Ammon's horn (tissue), 1 donor: ENCODE measurements around the gene ADD3.

Experiments used
- DNase-seq: peaks from one replicate; pipeline ENCODE4 v3.0.0-alpha.2; 2016; ENCODE audit warnings: low spot score

Gene ADD3, protein sequence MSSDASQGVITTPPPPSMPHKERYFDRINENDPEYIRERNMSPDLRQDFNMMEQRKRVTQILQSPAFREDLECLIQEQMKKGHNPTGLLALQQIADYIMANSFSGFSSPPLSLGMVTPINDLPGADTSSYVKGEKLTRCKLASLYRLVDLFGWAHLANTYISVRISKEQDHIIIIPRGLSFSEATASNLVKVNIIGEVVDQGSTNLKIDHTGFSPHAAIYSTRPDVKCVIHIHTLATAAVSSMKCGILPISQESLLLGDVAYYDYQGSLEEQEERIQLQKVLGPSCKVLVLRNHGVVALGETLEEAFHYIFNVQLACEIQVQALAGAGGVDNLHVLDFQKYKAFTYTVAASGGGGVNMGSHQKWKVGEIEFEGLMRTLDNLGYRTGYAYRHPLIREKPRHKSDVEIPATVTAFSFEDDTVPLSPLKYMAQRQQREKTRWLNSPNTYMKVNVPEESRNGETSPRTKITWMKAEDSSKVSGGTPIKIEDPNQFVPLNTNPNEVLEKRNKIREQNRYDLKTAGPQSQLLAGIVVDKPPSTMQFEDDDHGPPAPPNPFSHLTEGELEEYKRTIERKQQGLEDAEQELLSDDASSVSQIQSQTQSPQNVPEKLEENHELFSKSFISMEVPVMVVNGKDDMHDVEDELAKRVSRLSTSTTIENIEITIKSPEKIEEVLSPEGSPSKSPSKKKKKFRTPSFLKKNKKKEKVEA

DNA sequence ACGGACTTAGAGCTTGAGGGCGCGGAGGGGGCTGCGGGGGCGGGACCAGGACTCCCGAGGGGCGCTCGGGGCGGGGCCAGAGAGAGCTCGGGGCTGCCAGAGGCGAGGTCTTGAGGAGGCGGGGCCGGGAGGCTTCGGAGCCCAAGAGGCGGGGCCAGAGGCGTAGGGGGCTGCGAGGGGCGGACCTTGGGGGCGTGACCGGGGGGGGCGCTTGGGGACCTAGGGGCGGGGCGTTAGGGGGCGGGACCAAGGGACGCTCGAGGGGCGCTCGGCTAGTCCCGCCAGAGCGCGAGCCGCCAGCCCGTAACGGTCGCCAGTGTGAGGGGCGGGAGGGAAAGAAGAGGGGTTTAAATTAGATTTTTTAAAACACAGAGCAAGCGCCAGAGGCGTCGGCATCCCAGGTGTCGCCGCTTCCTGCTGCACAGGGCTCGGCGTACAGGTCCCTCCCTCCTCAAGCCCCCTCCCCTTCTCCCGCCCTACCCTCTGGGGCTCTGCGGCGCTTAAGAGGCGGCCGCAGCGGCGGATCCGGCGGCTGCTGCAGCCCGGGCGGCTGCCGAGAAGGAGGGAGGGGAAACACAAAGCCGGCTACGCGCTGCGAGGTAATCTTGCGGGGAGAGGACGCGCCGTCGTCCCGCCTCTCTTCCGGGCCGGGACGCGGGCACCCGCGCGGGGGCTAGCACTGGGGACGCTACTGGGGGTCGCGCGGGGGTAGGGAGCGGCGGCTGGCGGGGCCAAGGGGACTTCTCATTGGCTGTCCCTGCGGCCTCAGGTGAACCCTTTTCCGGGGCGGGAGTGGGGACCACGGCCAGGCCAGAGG, at the start of gene ADD3:
TSS of gene ADD3 (plus strand) at position 284 of the 817 bp plus-strand sequence. CDS start 92,670 bp downstream, outside the sequence.
- peak; percentile 98 for DNase-seq

DNA sequence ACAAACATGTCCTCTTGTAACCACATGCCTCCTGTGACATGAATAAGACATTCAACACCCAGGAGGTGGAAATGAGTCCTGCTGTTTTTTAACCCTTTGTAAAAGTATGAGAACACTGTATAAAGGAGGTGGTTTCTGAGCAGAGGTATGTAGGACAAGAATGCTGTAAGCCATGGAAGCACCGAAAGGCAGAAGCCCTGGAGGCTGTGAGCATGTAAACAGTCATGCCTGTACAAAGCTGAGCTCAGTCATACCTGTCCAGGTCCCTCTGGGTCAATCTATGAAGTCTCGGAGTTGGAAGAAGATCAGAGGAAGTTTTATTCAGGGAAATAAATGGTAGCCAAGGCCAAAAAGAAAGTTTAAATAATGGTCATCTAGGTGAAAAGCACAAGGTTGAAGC, 49.7 kb upstream of the ADD3 start:
- DNase-seq: no peak

DNA sequence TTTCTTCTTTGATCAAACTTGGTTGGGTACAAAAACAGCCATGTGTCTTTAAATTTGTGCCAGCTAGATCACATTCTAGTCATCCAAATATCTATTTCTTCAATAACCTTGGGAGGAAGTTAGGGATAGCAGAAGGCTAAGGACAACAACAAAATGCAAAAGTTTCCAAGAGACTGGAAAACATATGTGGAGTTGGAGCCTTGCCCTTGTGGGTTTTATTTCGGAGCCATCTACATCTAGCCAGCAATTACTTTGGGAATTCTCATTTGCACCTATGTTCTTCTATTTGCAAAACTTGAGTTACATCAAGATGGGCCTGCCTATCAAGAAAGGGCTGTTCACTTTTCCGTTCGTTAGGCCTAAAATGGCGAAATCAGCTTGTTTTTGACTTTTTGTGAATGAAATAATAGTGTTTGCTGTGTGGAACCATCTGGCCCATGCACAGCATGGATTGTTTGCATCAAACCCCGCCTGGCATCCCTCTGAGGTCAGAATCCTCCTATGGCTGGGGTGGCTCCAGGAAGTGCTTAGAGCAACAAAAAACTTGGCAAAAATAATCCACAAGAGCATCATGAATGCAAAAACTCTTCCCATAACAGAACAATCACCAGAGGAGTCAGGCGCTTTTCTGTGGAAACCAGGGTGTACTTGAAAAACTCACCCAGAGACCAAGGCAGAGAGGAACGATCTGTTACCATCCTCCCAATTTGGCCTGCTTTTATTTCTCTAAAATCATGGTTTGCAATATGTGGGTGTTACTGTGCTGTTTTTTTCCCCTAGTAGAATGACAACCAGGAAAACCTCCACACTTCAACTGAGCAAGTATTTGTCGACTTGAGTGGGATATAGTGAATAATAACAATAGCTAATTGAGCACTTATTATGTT, 48.3 kb upstream of the ADD3 start:
- peak; percentile 61 for DNase-seq

DNA sequence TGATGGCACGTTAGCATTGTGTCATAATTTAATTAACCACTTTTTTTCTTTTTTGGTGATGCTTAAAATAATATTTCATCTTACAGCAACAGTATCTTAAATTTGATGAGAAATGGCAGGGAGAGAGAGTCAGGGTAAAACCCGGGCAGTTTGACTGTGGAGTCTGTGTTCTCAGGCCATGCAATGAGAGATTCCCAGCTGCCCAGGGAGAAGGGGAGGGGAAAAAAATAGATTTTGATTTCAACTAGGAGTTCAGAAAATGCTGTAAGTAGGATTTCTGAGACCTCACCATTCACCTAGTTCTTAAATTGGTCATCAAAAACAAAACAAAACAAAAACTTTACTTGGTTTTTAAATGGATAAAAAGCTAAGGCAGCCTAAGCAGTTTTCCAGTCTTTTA, 47.1 kb upstream of the ADD3 start:
- no peak for DNase-seq

DNA sequence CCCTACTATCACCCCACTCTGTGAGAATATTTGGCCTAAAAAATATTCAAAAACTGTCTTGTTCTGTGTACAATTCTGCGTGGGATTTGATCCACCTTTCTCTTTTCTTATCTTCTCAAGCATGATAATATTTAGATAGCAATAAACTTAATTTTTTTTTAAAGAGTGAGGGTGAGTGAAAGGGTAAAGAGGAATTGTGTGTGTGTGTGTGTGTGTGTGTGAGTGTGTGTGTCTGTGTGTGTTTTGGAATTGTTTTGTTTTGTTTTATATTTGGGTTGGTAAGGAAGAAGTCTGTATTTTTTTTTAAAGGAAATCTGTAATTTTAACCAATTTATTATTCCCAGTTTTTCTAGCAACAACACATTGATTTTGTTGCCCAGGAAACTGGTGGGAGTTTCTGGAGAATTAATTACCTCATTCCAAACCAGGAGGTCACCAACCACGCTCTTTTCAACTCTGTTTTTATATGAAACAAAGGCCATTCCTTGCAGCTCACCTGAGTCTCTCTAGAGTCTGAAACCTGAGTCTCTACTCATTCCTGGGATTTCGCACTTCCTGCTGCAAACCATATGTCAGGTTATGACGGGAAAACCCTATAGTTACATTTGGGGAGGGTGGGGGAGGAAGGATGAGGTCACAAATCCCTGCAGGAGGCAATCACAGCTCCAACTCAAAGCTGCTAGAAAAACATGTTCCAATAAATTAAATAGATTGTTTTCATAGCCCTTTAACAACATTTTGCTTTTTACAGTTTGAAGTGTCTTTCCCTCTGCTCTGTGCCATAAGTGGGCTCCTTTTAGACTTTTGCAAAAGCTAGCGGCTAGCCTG, 46.4 kb upstream of the ADD3 start:
- no peak for DNase-seq

DNA sequence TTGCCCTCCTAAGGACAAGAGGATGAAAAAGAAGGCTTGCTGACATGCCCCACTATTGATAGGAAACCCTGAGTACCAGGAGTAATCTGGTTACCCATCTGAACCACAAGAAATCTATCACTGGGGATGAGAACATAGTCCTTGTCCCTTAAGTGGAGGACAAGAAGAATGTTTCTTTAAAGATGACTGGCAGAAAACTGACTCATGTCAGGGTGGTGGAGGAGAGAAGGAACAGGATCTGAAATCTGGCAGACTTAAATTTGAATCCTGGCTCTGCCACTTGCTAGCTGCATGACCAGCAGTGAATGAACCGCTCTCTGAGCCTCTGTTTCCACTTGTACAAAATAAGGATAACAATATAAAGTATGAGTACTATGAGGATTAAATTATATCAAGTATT, 45.5 kb upstream of the ADD3 start:
- peak; percentile 31 for DNase-seq

DNA sequence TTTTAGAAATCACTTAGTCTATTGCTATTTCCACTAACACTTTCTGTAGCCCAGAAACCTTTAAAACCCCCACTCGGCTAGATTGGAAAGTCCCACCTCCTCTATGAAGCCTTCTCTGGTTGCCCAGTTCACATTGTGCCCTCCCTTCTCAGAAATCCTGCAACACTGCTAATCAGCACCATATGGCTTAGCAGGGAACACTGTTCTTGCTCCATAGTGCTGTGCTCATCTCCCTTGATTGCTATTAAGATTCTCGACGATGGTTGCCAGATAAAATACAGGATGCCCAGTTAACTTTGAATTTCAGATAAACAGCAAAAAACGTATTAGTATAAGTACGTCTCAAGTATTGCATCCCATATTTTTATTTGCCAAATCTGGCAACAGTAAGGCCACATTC, 44.3 kb upstream of the ADD3 start:
- peak; percentile 41 for DNase-seq

DNA sequence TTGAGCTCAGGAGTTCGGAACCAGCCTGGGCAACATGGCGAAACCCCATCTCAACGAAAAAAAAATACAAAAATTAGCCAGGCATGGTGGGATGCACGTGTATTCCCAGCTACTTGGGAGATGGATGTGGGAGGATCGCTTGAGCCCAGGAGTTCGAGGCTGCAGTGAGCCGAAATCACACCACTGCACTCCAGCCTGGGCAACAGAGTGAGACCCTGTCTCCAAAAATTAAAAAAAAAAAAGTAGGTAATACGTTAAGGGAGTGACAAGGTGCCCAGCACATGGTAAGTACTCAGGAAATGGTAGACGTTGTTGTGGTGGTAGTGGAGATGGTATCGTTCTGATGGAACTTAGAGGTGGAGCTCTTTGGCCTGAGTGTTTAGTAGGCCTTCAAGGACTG, 43.5 kb upstream of the ADD3 start:
- DNase-seq: no peak

DNA sequence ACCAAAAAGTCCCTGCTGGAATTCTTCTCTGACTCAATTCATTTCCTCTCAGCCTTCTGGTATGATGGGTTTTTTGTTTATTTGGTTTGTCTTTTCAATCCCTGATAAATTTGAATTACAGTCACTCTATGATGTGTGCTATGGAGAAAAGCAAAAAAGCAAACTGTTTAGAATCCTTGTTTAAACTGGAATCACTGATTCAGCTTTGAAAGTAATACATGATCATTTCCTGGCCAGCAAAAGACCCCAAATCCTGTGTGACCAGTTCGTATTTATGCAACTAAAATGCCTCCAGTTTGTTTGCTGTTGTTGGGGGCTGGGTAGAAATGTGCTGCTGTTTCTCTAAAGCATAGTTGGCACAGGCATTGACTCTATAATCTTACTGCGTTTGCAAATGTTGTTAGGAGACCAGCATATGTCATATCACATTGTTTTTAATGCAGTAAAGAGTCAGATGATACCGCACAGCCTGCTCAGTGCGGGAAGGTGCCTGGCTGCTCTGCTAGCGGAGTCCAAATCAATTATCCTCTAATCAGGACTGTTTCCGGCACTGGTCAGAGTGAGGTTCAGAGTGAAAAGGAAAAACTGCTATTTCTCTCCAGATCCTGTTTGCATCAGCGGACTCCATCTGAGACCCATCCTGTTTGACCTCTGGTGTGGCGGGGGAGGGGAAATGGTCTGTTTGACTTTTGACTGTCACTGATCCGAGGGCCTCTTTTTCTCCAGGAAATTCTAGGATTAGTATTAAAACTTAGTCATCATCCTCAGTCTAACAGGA, 40.6 kb upstream of the ADD3 start:
- no peak for DNase-seq

DNA sequence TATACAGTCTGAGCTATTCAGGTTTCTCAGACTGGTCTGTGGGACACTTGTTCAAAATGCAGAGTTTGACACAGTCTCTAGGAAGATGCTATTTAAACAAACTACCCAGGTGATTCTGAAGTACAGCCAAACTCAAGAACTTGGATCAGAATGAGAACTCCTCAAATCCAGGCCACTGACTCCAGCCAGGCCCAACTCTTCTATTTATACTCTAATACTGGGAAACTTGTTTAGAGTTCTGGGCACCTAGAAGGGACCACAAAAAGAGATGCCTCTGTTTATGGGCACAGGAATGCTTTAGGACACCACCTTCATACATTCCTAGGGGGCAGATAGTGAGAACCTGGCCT, 40.1 kb upstream of the ADD3 start:
- no peak for DNase-seq

DNA sequence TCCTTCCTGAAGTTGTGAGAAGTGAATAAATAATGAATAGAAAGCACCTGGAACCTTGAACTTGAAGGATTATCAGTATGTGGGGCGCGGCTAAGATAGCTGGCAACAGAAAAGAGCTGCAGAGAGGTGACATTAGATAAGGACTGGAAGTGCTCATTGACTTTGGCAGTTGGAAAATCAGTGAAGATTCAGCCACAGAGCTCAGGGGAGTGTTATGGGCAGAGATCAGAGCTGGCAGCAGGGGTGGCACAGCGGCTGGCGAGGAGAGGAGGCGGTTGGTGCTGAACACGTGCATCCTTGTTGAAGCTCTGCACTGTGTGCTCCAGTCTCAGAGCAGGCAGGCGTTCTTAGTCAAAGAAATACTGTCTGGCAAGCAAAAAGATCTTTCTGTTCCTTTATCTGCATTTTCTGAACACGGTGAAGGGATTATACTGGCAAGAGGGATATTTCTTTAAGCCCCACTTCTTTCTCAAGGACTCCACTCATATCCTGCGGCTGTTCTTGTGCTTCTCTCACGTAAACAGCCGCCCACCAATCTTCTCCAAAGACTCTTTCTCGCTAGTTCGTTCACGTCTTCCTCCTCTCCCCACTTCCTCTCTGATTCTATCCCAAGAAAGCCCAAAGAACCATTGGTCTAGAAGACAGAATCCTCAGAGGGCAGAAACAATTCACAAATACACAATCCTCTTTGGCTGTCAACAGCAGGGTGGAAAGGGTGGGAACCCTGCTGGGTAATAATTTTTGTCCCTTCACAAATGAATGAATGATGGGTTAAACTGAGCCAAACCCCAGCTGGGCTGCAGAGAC, 38.6 kb upstream of the ADD3 start:
- DNase-seq: peak; percentile 84

DNA sequence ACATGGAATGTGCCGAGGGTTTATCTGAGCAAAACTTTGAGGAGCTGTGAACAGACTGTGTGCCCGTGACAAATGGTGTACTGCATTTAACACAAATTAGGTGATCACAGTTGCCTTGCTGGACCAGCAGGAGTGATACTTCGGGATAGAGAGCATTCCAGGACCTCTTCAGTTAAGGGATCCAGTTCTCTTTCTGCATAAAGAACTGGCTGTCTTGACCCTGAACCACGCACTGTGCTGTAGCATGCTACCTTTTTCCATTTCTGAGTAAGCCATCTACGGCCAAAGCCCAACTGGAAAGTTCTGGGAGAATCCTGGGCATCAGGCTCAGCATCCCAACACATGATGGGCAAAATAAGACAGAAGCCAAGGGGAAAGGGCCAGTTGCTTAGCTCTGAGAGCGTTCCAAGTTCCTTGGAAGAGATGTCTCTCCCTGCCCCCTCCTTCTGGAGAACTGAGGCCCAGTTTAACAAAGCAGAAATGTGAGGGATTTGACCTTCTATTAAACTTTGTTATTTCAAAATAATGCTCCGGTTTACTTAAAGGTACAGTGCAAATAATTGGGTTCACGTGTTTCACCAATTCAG, 37.9 kb upstream of the ADD3 start:
- no peak for DNase-seq

DNA sequence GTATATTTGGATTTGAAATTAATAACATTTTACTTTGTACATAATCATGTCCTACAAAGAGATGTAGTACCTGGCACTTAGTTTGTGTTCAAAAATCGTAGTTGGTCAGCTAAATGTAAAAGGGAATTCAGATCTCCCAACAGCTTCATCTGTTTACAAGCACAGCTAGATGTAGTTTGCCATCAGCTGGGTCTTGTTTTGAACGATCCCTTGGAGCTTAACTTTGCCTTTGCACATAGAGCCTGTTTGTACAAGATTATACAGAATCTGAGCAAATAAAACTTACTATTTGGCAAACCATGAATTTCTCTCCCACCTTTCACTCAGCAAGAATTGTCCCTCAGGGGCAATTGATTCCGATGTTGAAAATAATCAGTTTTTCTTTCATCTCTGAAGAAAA, 36.1 kb upstream of the ADD3 start:
- DNase-seq: no peak

DNA sequence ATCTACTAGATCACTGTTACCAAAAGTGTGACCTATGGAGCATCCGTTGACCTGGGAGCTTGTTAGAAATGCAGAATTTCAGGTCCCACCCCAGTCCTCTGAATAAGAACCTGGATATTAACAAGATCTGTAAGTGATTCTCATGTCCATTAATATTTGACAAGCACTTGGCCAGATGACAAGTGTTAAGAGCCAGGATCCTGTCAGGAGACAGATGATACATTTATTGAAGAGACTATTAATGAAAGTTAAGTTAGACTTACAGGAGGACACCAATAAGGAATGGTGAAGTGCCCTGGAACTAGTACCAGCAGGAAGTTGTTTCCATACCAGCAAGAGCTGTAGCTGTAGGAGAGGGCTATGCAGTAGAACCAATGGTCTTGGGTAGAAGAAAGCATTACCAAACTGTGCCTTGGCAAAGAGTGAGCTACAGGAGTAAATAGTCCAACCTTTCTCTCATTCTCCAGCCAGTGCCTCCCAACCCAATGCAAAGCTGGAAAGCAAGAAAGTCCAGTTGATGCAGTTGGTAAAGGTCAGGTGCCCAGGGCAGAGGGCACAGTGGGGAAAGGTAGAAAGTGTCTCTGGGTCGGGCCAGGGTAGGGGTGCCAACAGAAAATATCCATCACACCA, 35.3 kb upstream of the ADD3 start:
- DNase-seq: no peak

DNA sequence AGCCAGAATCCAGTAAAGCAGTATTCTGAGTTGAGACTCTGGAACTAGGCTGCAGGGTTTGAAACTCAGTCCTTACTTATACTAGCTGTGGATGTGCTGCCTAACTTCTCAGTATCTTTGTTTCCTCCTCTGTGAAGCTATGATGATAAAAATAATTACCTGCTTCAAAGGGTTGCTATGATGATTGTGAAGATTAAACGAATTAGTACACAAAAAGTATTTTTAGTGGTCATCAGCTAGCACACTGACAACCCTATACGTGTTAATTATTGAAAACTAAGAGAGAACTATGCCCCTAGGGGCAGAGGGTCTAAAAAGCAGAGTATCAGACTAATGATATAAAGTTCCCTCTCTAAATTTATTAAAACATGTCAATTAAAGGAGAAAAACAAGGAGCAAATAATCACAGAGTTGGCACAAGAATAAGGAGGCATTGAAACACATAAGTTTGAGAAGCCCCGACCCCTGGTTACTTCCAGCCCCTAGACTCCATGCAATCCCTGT, 34.4 kb upstream of the ADD3 start:
- no peak for DNase-seq

DNA sequence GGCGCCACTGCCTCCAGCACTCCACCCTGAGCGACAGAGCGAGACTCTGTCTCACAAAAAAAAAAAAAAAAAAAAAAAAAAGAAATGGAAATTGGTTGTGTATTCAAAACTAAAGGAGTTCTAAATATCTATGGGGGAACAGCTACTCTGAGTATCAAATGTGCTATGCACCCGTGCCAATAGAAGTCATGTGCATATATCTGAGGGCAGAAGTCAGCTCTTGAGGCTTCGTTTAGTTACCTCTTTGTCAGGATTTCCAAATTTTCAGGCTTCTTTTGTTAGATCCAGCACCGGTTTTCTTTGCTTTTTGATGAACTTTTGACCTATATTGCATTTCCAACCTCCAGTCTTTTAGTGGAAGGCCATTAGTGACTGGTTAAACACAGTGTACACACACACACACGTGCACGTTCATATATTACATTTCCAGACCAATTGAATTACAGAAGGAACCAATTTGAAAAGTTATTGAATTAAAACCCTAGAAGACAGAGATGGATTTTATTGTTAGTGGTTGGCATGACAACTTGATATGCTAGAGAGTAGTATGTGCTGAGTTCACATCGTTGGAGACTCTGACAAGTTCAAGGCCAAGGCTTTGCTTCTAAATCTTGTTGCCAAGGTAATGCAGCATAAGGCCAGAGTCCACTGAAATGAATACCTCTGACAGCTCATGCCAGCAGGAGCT, 33.1 kb upstream of the ADD3 start:
- DNase-seq: no peak
